Tibial nerve (tissue), 4 donors: ENCODE measurements around the gene MASP1. TPM values are rescaled to one million over a fixed set of nuclear protein-coding genes. Genes with fewer than 3 reads are reported as not detected.

Source experiments
- DNase-seq, 2 donors: peaks; one replicate each; pipeline ENCODE4 v3.0.0-alpha.2; 2019; ENCODE audit warnings: low spot score in 2 of 2
- H3K27ac ChIP-seq, 4 donors: fragments of 200-600 bp; sonication (generic) in 3 of 4; one replicate each; pipeline ENCODE4 v1.5.1; 2017 to 2019; ENCODE audit warnings: mild to moderate bottlenecking in 1 of 4
- H3K27me3 ChIP-seq, 2 donors: fragments of 200-600 bp; sonication (generic) in 1 of 2; one replicate each; pipeline versions ENCODE4 v1.5.1 to v1.6.0; 2017 to 2019
- H3K36me3 ChIP-seq, 3 donors: fragments of 200-600 bp; sonication (generic); one replicate each; pipeline ENCODE4 v1.5.1; 2018 to 2019
- H3K4me1 ChIP-seq, 4 donors: fragments of 200-600 bp; sonication (generic) in 3 of 4; one replicate each; pipeline ENCODE4 v1.5.1; 2017 to 2019
- H3K4me3 ChIP-seq, 4 donors: fragments of 200-600 bp; sonication (generic) in 3 of 4; one replicate each; pipeline ENCODE4 v1.5.1; 2017 to 2019; ENCODE audit warnings: mild to moderate bottlenecking in 1 of 4, moderate library complexity in 1 of 4
- H3K9me3 ChIP-seq, 4 donors: fragments of 200-600 bp; sonication (generic) in 3 of 4; one replicate each; pipeline ENCODE4 v1.5.1; 2017 to 2019
- CTCF ChIP-seq, 5 experiments: fragments of 200-600 bp in 3 of 5; fragments of 450-650 bp in 2 of 5; sonication (generic) in 3 of 5; IDR thresholded peaks; one replicate each; pipeline ENCODE4 v1.5.1; 2016 to 2019; ENCODE audit warnings: antibody characterized with exemption in 5 of 5, mild to moderate bottlenecking in 3 of 5, moderate library complexity in 2 of 5
- EP300 ChIP-seq, 2 donors: sonication (generic); formaldehyde crosslinking; IDR thresholded peaks; one replicate each; pipeline ENCODE4 v1.6.1; 2017; ENCODE audit warnings: antibody characterized with exemption in 2 of 2, mild to moderate bottlenecking in 1 of 2
- POLR2A ChIP-seq, 2 donors: fragments of 450-650 bp; IDR thresholded peaks; one replicate each; pipeline ENCODE4 v1.6.1; 2017; ENCODE audit warnings: antibody characterized with exemption in 2 of 2, mild to moderate bottlenecking in 2 of 2, moderate library complexity in 2 of 2
- WGBS, 2 donors: methylation state at CpG; one replicate each; pipeline ENCODE4 v1.1.5; 2018; 5-methylcytosine and 5-hydroxymethylcytosine counted together
- total RNA-seq, 4 donors: library from RNA; depleted of rRNA; stranded (reverse); fragments of >200 nt; gene quantifications; one replicate each; pipeline ENCODE4 v1.1.0, GENCODE V29; 2016

Gene MASP1, protein sequence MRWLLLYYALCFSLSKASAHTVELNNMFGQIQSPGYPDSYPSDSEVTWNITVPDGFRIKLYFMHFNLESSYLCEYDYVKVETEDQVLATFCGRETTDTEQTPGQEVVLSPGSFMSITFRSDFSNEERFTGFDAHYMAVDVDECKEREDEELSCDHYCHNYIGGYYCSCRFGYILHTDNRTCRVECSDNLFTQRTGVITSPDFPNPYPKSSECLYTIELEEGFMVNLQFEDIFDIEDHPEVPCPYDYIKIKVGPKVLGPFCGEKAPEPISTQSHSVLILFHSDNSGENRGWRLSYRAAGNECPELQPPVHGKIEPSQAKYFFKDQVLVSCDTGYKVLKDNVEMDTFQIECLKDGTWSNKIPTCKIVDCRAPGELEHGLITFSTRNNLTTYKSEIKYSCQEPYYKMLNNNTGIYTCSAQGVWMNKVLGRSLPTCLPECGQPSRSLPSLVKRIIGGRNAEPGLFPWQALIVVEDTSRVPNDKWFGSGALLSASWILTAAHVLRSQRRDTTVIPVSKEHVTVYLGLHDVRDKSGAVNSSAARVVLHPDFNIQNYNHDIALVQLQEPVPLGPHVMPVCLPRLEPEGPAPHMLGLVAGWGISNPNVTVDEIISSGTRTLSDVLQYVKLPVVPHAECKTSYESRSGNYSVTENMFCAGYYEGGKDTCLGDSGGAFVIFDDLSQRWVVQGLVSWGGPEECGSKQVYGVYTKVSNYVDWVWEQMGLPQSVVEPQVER
- total RNA-seq, result 10 to 100 TPM in 1 of 4 donors, 1 to 10 TPM in 3; 2.0 to 10.9 (median 4.7) TPM

DNA sequence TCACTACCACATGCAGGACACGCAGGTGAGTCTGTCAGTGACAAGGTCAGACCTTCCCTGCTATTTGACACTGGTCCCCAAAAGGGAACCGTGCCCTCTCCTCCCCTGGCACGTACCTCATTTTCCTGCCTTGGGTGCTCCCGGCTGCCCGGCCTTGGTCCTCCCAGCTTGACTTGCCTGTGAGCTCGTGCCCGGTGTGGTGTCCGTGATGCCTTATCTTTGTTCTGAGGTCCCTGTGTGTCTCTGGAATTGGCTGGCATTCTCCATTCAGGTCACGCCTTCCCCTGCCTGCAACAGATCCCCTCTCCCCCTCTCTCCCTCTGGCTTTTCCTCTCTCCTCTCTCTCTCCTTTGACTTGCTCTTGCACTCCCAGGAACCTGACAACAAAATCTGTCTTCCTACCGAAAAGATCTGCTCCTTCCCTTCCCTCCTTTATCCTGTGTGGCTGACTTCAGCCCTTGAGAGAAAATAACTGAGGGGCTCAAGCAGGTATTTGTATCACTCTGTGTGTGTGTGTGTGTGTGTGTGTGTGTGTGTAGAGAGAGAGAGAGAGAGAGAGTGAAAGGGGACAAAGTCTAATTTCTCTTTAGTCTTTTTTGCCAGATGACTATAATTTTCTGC is at the start of gene MASP1:
TSS of gene MASP1 (minus strand) at position 226 of the 621 bp plus-strand sequence. CDS start at position 121, 105 bp downstream.
- Histone ChIP-seq H3K9me3 (no peaks in the 10 kb centered on the region), H3K27ac (peak within 1 kb of the TSS in 2 of 4 donors; percentile 45 to 69), H3K27me3 (no peaks in the 10 kb centered on the region), H3K36me3 (no peaks in the 10 kb centered on the region), H3K4me1 (peaks cover 0 to 48% (median 7%) of the 10 kb centered on the region in 4 donors), H3K4me3 (peak within 1 kb of the TSS; percentile 2 to 32 (median 6))
- TF ChIP-seq EP300 (IDR thresholded peaks at IDR 0.05) (no peak), CTCF (IDR thresholded peaks at IDR 0.05) (no peak), POLR2A (IDR thresholded peaks at IDR 0.05) (no peak)
- WGBS, 2 donors, result 22 to 24% methylated on average over 9 to 10 of the region's 10 CpGs
- no peak for DNase-seq

- TF ChIP-seq EP300 (IDR thresholded peaks at IDR 0.05) (no peak), POLR2A (IDR thresholded peaks at IDR 0.05) (no peak), CTCF (IDR thresholded peaks at IDR 0.05) (no peak)
- H3K4me3 ChIP-seq, result no peak overlapping the region
- no peak for DNase-seq
- H3K4me1 ChIP-seq, result no peaks in the 10 kb centered on the region
- no peaks in the 10 kb centered on the region for H3K9me3 ChIP-seq
- WGBS, 2 donors, result 94 to 100% methylated on average over 1 of the region's 1 CpG
- H3K27me3 ChIP-seq, result no peaks in the 10 kb centered on the region
- no peak overlapping the region for H3K27ac ChIP-seq
- H3K36me3 ChIP-seq, result no peaks in the 10 kb centered on the region
Measured at GRCh38 chr3:187340578-187340977, 49.0 kb upstream of the MASP1 start.

DNA sequence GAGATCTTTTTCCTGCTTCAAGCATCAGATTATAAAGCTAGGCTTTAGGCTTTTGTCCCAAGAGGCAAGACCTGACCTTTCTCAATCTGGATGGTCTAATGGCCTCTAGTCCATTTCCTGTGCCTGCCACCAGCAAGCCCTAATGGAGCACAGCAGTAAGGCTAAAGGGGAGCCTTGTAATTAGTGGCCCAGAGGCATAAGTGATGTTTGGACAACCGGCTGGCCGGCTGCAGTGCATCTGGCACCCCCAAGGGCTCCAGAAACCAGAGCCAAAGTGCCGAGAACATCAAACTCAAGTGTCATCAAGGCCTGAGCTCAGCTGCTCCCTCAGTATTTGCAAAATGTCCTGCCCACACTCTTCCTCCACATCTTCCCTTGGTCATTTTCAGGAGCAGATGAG is 44.8 kb upstream of the MASP1 start:
- no peak overlapping the region for H3K27ac ChIP-seq
- TF ChIP-seq CTCF (IDR thresholded peaks at IDR 0.05) (no peak), POLR2A (IDR thresholded peaks at IDR 0.05) (no peak), EP300 (IDR thresholded peaks at IDR 0.05) (no peak)
- H3K4me1 ChIP-seq, result no peaks in the 10 kb centered on the region
- no peaks in the 10 kb centered on the region for H3K27me3 ChIP-seq
- no peak for DNase-seq
- 61 to 67% methylated on average over 3 of the region's 3 CpGs for WGBS, 2 donors
- no peak overlapping the region for H3K4me3 ChIP-seq
- no peaks in the 10 kb centered on the region for H3K36me3 ChIP-seq
- H3K9me3 ChIP-seq, result no peaks in the 10 kb centered on the region

DNA sequence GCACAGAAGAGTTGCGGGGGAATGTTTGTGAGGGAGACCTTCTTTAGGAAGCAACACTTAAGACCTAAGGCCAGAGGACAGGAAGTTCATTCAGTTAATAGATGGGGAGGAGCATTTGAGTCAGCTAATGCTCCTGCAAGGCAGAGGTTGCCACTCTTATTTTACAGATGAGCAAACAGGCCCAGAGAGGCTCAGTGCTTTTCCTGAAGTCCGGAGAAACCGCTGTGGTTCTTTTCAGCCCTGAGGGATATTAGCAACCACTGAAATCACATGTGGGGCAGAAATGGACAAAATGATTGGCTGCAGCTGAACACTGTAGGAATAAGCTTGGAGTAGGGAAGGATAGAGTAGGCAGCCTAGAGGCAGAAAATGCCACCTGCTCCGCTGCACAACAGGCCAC is 43.4 kb upstream of the MASP1 start:
- H3K4me3 ChIP-seq, result no peak overlapping the region
- no peaks in the 10 kb centered on the region for H3K4me1 ChIP-seq
- no peaks in the 10 kb centered on the region for H3K9me3 ChIP-seq
- no peaks in the 10 kb centered on the region for H3K36me3 ChIP-seq
- WGBS, 2 donors, result 89 to 93% methylated on average over 4 of the region's 4 CpGs
- no peak for DNase-seq
- TF ChIP-seq EP300 (IDR thresholded peaks at IDR 0.05), result no peak
- no peak for TF ChIP-seq POLR2A (IDR thresholded peaks at IDR 0.05)
- no peak overlapping the region for H3K27ac ChIP-seq
- no peaks in the 10 kb centered on the region for H3K27me3 ChIP-seq

GRCh38 chr3:187328691-187329090 is 37.2 kb upstream of the MASP1 start:
- no peak overlapping the region for H3K27ac ChIP-seq

More at GRCh38 chr3:187328691-187329090, 37.2 kb upstream of the MASP1 start:
- no peak overlapping the region for H3K4me3 ChIP-seq
- no peaks in the 10 kb centered on the region for H3K4me1 ChIP-seq
- H3K9me3 ChIP-seq, result no peaks in the 10 kb centered on the region
- TF ChIP-seq POLR2A (IDR thresholded peaks at IDR 0.05) (no peak), CTCF (IDR thresholded peaks at IDR 0.05) (no peak), EP300 (IDR thresholded peaks at IDR 0.05) (no peak)
- no peaks in the 10 kb centered on the region for H3K27me3 ChIP-seq
- no peaks in the 10 kb centered on the region for H3K36me3 ChIP-seq
- 92 to 96% methylated on average over 3 of the region's 3 CpGs for WGBS, 2 donors
- no peak for DNase-seq
